GM18505 (cell line): ENCODE results near the gene S100PBP.

Source experiments
- ATAC-seq: cut with Tn5 transposase; IDR thresholded peaks from one replicate; pipeline ENCODE4 v1.9.1; 2021; ENCODE audit not compliant: unreplicated experiment
- POLR2A ChIP-seq: IDR thresholded peaks from 4 replicates; pipeline ENCODE4 v1.6.1; 2011; ENCODE audit warnings: borderline replicate concordance; ENCODE audit not compliant: insufficient read depth, insufficient read length; ENCODE audit errors: extremely low read depth

S100PBP gene

GRCh38 chr1:32817159-32817814 lies at the start of gene S100PBP, which contains the start of gene YARS1:
Gene S100PBP (plus strand): TSS chr1:32817653. CDS start chr1:32826100, 8,447 bp downstream.
Gene YARS1 (minus strand): TSS chr1:32817358. CDS start chr1:32817244, 114 bp downstream.
- ATAC-seq = peak; percentile 87
- TF ChIP-seq POLR2A = peak; percentile 79

GRCh38 chr1:32768110-32768850 lies 49.2 kb upstream of the S100PBP start:
- ATAC-seq = no peak
- no peak for TF ChIP-seq POLR2A

GRCh38 chr1:32769524-32770220 lies 47.8 kb upstream of the S100PBP start:
- no peak for ATAC-seq
- no peak for TF ChIP-seq POLR2A

GRCh38 chr1:32770221-32770731 lies 47.2 kb upstream of the S100PBP start:
- TF ChIP-seq POLR2A = no peak
- ATAC-seq = no peak

DNA sequence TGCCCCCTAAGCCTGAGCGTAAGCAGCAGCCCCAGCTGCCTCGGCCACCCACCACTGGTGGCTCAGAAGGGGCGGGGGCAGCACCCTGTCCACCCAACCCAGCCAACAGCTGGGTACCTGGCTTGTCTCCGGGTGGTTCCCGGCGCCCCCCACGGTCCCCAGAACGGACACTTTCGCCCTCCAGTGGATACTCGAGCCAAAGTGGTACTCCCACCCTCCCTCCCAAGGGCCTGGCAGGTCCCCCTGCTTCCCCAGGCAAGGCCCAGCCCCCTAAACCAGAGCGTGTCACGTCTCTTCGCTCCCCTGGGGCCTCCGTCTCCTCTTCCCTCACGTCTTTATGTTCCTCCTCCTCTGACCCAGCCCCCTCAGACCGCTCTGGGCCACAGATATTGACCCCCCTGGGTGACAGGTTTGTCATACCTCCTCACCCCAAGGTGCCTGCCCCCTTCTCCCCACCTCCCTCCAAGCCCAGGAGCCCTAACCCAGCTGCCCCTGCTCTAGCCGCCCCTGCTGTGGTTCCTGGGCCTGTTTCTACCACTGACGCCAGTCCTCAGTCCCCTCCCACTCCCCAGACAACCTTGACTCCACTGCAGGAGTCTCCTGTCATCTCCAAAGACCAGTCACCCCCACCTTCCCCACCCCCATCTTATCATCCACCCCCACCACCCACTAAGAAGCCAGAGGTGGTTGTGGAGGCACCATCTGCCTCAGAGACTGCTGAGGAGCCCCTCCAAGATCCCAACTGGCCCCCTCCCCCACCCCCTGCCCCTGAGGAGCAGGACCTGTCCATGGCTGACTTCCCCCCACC lies 46.5 kb upstream of the S100PBP start:
- ATAC-seq = no peak
- no peak for TF ChIP-seq POLR2A

DNA sequence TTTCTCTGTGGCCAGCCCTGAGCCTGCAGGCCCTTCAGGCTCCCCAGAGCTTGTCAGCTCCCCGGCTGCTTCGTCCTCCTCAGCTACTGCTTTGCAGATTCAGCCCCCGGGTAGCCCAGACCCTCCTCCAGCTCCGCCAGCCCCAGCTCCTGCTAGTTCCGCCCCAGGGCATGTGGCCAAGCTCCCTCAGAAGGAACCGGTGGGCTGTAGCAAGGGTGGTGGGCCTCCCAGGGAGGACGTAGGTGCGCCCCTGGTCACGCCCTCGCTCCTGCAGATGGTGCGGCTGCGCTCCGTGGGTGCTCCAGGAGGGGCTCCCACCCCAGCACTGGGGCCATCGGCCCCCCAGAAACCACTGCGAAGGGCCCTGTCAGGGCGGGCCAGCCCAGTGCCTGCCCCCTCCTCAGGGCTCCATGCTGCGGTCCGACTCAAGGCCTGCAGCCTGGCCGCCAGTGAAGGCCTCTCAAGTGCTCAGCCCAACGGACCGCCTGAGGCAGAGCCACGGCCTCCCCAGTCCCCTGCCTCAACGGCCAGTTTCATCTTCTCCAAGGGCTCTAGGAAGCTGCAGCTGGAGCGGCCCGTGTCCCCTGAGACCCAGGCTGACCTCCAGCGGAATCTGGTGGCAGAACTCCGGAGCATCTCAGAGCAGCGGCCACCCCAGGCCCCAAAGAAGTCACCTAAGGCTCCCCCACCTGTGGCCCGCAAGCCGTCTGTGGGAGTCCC lies 45.7 kb upstream of the S100PBP start:
- ATAC-seq = no peak
- no peak for TF ChIP-seq POLR2A

DNA sequence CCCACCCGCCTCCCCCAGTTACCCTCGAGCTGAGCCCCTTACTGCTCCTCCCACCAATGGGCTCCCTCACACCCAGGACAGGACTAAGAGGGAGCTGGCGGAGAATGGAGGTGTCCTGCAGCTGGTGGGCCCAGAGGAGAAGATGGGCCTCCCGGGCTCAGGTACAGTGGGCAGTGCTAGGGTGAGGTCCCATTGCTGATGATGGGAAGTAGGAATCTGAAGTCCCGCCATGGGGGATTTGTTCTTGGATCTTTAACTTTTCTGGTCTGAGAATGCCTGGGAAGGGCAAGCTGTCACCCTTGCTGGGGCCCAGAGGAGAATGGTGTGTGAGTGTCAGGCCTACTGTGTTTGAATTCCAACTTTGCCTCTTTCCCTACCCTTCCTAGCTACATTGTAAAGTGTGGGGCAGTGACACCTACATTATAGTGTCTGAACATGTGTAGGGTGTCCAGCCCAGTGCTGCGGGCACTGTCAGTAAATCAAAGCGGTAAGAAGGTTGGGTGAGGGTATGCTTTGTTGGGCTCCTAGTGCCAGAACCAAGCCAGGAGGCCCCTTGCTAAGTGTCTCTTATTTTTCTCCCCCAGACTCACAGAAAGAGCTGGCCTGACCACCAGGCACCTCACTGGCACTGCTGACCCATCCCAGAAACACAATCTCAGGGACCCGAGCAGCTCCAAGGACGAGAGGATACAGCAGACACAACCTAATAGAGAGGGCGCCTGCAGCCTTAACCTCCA lies 45.0 kb upstream of the S100PBP start:
- no peak for TF ChIP-seq POLR2A
- ATAC-seq = no peak

- peak; percentile 14 for TF ChIP-seq POLR2A
- ATAC-seq = no peak
These were observed 44.3 kb upstream of the S100PBP start for GRCh38 chr1:32773018-32773763.

DNA sequence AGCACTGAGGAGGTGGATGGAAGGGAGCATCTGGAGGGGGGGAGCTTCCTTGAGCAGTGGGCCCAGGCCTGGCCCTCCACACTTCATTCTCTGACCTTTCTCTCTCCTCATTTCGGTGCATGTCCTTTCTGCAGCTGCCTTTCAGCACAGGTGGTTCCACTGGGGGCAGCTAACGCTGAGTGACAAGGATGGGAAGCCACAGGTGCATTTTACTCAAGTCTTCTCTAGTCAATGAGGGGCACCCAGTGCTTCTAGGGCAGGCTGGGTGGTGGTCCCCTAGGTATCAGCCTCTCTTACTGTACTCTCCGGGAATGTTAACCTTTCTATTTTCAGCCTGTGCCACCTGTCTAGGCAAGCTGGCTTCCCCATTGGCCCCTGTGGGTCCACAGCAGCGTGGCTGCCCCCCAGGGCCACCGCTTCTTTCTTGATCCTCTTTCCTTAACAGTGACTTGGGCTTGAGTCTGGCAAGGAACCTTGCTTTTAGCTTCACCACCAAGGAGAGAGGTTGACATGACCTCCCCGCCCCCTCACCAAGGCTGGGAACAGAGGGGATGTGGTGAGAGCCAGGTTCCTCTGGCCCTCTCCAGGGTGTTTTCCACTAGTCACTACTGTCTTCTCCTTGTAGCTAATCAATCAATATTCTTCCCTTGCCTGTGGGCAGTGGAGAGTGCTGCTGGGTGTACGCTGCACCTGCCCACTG lies 43.5 kb upstream of the S100PBP start:
- ATAC-seq = no peak
- TF ChIP-seq POLR2A = no peak

- ATAC-seq = no peak
- TF ChIP-seq POLR2A = no peak
These were observed 43.0 kb upstream of the S100PBP start for GRCh38 chr1:32774464-32774808.
